GM12891 (cell line): ENCODE data around the gene KREMEN1.

Experiments
- DNase-seq: peaks from one replicate; pipeline ENCODE4 v3.0.0; 2011; ENCODE audit warnings: low spot score; ENCODE audit not compliant: insufficient read length
- FAIRE-seq: peaks from 2 replicates; lab custom pipeline; 2011; peaks lifted over from hg19 to GRCh38; lab: Jason Lieb, UNC
- PAX5 ChIP-seq: IDR thresholded peaks from 2 replicates; pipeline ENCODE4 v1.6.1; 2011; ENCODE audit warnings: low read length, moderate library complexity, mild to moderate bottlenecking; ENCODE audit not compliant: insufficient read depth, severe bottlenecking
- POLR2A ChIP-seq: IDR thresholded peaks from 2 replicates; pipeline ENCODE4 v1.6.1; 2011; ENCODE audit warnings: low read depth, low read length, control low read depth
- POLR2AphosphoS5 ChIP-seq: IDR thresholded peaks from 2 replicates; pipeline ENCODE4 v1.6.1; 2011; ENCODE audit warnings: low read depth, low read length, control low read depth
- POU2F2 ChIP-seq: IDR thresholded peaks from 2 replicates; pipeline ENCODE4 v1.6.1; 2011; ENCODE audit warnings: low read depth, mild to moderate bottlenecking, control low read depth, low read length, moderate library complexity
- SPI1 ChIP-seq: IDR thresholded peaks from 2 replicates; pipeline ENCODE4 v1.6.1; 2011; ENCODE audit warnings: low read depth, low read length, control low read depth
- TAF1 ChIP-seq: IDR thresholded peaks from 2 replicates; pipeline ENCODE4 v1.6.1; 2011; ENCODE audit warnings: low read depth, low read length, control low read depth

The KREMEN1 gene

DNA sequence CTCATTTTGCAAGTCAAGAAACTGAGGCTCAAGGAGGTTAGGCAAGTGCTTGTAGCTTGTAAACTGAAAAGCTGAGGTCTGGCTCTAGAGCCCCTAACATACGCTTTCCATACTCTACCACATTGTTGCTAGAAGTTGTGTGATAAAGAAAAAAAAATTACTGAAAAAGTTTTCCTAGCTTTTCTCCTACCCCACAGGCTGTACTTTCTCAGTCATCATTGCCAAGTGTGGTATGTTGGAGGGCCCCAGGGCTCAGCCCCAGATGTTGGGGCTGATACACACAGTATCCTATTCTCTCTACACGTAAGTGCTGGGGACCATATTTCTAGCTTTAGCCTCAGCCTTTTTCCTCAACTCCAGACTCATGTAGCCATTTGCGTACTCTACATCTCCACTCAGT is 16.0 kb downstream of the KREMEN1 start:
- no peak for FAIRE-seq
- TF ChIP-seq TAF1 (no peak), POLR2AphosphoS5 (no peak), PAX5 (no peak)

GRCh38 chr22:29089507-29089906 is 16.7 kb downstream of the KREMEN1 start:
- FAIRE-seq (no peak), DNase-seq (no peak)
- TF ChIP-seq PAX5 (no peak), TAF1 (no peak), POU2F2 (no peak), POLR2A (no peak)

More for the DNA sequence above, 16.0 kb downstream of the KREMEN1 start:
- no peak for DNase-seq

GRCh38 chr22:29090039-29090438 is 17.2 kb downstream of the KREMEN1 start:
- DNase-seq = no peak
- no peak for FAIRE-seq
- TF ChIP-seq POU2F2 (no peak), TAF1 (no peak), POLR2A (no peak)

GRCh38 chr22:29092243-29092642 is 19.4 kb downstream of the KREMEN1 start:
- TF ChIP-seq SPI1 (no peak), TAF1 (no peak), POU2F2 (no peak), PAX5 (no peak), POLR2A (no peak), POLR2AphosphoS5 (no peak)
- FAIRE-seq (no peak), DNase-seq (no peak)

DNA sequence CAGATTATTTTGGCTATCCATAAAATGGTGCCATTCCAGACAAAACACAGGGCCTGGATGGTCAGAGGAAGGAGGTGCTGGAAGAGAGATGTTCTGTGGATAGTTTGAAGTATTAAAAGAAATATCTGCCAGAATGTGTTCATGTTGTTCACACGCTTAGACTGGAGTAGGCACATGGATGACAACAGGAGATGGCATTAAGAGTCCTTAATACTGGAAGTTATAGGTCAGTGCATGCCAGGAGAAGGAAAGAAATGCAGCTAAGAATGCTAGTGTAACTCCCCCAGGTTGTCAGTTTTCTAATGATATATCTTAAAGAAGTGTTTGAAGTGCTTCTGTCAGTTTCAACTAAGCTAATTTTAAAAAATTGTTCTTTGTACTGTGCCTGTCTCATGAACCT is 20.2 kb downstream of the KREMEN1 start:
- TF ChIP-seq POU2F2 (no peak), SPI1 (no peak), POLR2AphosphoS5 (no peak), PAX5 (no peak), TAF1 (no peak), POLR2A (no peak)
- DNase-seq = no peak
- FAIRE-seq = no peak

DNA sequence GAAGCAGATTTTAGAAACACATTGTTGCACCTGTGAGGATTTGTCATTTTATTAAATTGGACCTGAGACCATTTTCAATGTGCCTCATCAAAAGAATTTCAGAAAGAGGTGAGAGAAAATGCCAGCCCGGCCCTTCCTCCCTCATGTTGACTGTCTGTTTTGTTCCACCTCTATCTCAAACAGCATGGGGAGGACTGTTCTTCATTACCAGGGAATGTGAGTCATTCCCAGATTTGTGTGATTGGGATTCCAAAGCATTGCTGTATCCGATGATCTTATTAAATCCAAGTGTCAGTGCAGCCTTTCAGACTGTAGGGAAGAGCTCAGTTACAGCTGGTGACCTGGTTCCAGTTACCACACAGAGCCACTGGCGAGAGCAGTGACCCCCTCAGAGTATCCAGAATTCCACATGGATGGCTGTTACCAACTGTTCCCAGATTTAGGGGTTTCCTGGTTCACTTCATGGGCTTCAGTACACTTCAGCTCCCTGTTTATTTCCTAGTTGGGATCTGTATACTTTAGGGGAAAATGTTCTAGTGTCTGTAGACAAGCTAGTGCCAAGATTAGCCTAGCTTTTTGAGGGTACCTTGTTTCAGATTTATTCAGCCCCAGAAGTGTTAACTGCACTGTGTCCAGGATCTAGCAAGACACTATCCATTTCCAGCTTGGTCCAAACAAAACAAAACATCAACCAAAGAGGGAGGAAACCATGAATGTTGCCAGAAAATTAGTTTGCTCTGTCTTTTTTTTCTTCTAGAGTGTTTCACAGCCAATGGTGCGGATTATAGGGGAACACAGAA is 20.9 kb downstream of the KREMEN1 start:
- DNase-seq (no peak), FAIRE-seq (no peak)
- TF ChIP-seq POU2F2 = no peak

- no peak for DNase-seq
- no peak for TF ChIP-seq POU2F2
- no peak for FAIRE-seq
Observed at GRCh38 chr22:29095459-29095858, 22.6 kb downstream of the KREMEN1 start.

DNA sequence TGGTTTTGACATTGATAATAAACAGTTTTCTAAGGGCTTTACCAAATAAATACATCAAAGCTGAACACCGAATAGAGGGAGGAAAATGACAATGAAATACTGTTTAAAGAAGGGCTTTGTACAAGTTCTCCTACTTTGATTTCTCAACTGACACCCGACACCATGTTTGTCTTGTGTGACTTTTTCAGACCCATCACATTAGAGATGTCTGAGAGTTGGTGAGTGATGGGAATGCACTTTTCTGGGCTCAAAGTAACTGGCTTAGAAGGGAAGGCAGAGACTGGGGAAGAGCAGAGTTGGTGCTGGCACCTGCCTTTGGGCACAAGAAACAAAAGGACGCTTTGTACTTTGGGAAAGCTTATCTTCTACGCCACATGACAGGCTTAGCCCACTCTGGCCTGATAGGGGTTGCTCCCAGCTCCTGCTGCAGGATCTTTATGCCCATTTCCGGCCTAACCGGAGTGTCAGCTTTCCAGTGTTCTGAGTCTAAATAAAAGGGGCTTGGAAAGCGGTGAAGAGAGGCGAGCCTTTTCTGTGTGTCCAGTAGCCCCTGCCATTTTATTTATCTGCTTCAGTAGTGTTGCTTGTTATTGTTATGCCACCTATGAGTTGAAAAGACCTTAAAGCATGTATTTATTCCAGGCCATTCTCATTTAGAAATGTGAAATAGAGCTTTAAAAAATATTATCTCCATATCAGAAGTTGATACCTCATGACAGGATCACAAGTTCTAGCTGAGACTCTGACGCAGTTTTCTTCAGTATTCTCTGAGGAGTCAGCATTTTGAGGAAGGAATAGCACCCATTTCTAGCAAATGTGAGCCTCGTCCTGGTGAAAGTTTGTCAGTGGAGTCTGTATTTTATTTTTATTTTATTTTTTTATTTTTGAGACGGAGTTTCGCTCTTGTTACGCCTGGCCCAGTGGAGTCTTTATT is 24.2 kb downstream of the KREMEN1 start:
- no peak for TF ChIP-seq SPI1
- no peak for TF ChIP-seq POU2F2
- no peak for TF ChIP-seq POLR2A
- TF ChIP-seq POLR2AphosphoS5 = no peak
- TF ChIP-seq TAF1 = no peak
- no peak for TF ChIP-seq PAX5
- no peak for DNase-seq
- FAIRE-seq = no peak

DNA sequence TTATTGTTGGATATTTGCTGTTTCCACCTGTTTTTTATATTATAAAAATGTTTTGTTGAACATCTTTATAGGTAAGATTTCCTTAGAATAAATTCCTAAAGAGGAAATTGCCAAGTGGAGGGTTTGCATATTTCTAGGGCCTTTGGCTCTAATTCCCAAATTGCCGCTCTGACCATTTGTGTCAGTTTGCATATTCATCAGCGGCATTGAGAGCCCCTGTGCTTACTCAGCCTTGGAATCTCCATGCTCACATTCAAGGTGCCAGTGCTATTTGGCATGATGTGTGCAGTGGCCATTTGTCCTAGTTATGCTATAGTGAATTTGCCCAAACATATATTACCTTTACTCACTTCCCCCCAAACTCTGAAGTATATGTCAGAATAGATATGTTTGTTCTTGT is 25.5 kb downstream of the KREMEN1 start:
- no peak for TF ChIP-seq POLR2AphosphoS5
- no peak for TF ChIP-seq POU2F2
- TF ChIP-seq POLR2A = no peak
- no peak for DNase-seq
- FAIRE-seq = no peak

- no peak for DNase-seq
- FAIRE-seq = no peak
Observed at GRCh38 chr22:29102300-29102699, 29.5 kb downstream of the KREMEN1 start.

DNA sequence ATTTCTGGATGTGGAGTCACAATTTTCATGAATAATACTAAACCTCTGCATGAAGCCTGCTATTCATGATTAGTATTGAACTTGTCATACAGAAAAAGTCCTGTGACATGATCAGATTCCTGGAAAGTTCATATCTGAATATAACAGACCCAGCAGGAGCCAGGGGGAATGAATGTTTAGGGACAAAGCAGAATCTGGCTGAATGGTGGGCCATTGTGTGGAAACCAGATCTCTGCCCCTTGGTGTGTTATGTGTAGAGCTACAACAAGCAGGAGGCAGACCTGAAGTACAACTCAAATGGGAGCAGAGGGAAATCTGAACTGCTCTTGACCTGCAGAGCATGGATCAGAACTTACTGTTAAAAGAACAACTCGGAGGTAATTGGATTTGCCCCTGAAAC is 30.3 kb downstream of the KREMEN1 start:
- FAIRE-seq (no peak), DNase-seq (no peak)
- TF ChIP-seq PAX5 (no peak), POLR2AphosphoS5 (no peak), POU2F2 (no peak)

More at GRCh38 chr22:29102300-29102699, 29.5 kb downstream of the KREMEN1 start:
- TF ChIP-seq SPI1 (no peak), PAX5 (no peak), POLR2AphosphoS5 (no peak)
